Nephron (organoid): ENCODE results near the gene DAP3.

Experiments
- H3K27ac Mint-ChIP-seq, 3 experiments: 2 replicates each; pipeline ENCODE4 v1.8.0; 2020; ENCODE audit warnings: mixed read lengths in 3 of 3, mild to moderate bottlenecking in 2 of 3, moderate library complexity in 1 of 3
- H3K27me3 Mint-ChIP-seq: 2 replicates; pipeline ENCODE4 v1.8.0; 2021; ENCODE audit warnings: low read depth, mild to moderate bottlenecking, moderate library complexity, mixed read lengths
- H3K36me3 Mint-ChIP-seq: 2 replicates; pipeline ENCODE4 v1.8.0; 2020; ENCODE audit warnings: low read depth, mixed read lengths
- H3K4me1 Mint-ChIP-seq: 2 replicates; pipeline ENCODE4 v1.8.0; 2020; ENCODE audit warnings: mixed read lengths
- H3K4me3 Mint-ChIP-seq, 3 experiments: 2 replicates each; pipeline ENCODE4 v1.8.0; 2020; ENCODE audit warnings: mild to moderate bottlenecking in 3 of 3, mixed read lengths in 3 of 3, moderate library complexity in 2 of 3
- H3K9me3 Mint-ChIP-seq: 2 replicates; pipeline ENCODE4 v1.8.0; 2020; ENCODE audit warnings: mixed read lengths
- CTCF ChIP-seq, 3 experiments: fragments of 200-600 bp; sonication (generic); IDR thresholded peaks; one replicate each; pipeline ENCODE4 v1.5.0; 2021; ENCODE audit warnings: antibody characterized with exemption in 3 of 3; ENCODE audit not compliant: unreplicated experiment in 3 of 3

The DAP3 gene

GRCh38 chr1:155769257-155769656 lies 80.4 kb downstream of the DAP3 start:
- Mint-ChIP-seq H3K9me3 (no peaks in the 10 kb centered on the region), H3K4me3 (no peak overlapping the region), H3K36me3 (peaks cover 75% of the 10 kb centered on the region), H3K27me3 (no peaks in the 10 kb centered on the region), H3K27ac (no peak overlapping the region), H3K4me1 (peaks cover 9% of the 10 kb centered on the region)
- no peak for TF ChIP-seq CTCF (IDR thresholded peaks at IDR 0.05; ENCODE audit: unreplicated experiment in 3 of 3)

DNA sequence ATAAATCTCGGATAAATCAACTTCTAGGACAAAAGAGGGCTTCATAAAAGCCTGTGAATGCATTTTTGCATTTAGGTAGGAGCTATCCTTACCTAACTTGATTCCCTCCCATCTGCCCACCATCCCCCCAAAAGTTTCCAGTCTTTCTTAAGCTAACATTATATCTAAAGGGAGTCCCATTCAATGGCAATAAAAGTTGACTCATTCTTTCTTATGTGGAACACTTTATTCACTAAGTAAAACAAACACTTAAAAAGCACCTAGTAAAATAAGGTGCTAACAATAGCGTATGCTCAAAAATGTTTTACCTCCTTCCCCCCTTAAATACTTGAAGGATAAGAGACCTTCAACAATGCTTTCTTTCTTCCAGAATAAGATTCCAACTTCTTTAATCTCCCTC lies 84.3 kb downstream of the DAP3 start:
- Mint-ChIP-seq H3K27ac (no peak overlapping the region), H3K36me3 (peaks cover 83% of the 10 kb centered on the region), H3K4me1 (peaks cover 5% of the 10 kb centered on the region), H3K27me3 (no peaks in the 10 kb centered on the region), H3K4me3 (no peak overlapping the region), H3K9me3 (no peaks in the 10 kb centered on the region)
- TF ChIP-seq CTCF (IDR thresholded peaks at IDR 0.05; ENCODE audit: unreplicated experiment in 3 of 3), result no peak

- Mint-ChIP-seq H3K27ac (no peak overlapping the region), H3K4me3 (no peak overlapping the region), H3K4me1 (peaks cover 5% of the 10 kb centered on the region), H3K36me3 (peaks cover 61% of the 10 kb centered on the region), H3K9me3 (no peaks in the 10 kb centered on the region), H3K27me3 (no peaks in the 10 kb centered on the region)
- TF ChIP-seq CTCF (IDR thresholded peaks at IDR 0.05; ENCODE audit: unreplicated experiment in 3 of 3), result no peak
Observed at GRCh38 chr1:155776414-155776813, 87.5 kb downstream of the DAP3 start.

- Mint-ChIP-seq H3K9me3 (no peaks in the 10 kb centered on the region), H3K27me3 (no peaks in the 10 kb centered on the region), H3K4me3 (no peak overlapping the region)
Observed at GRCh38 chr1:155777582-155777981, 88.7 kb downstream of the DAP3 start.

More at GRCh38 chr1:155777582-155777981, 88.7 kb downstream of the DAP3 start:
- Mint-ChIP-seq H3K27ac (no peak overlapping the region), H3K4me1 (peaks cover 5% of the 10 kb centered on the region), H3K36me3 (peaks cover 56% of the 10 kb centered on the region)
- no peak for TF ChIP-seq CTCF (IDR thresholded peaks at IDR 0.05; ENCODE audit: unreplicated experiment in 3 of 3)
